ENCODE results near the gene FAM83G.

- TF ChIP-seq, protein P1, sequence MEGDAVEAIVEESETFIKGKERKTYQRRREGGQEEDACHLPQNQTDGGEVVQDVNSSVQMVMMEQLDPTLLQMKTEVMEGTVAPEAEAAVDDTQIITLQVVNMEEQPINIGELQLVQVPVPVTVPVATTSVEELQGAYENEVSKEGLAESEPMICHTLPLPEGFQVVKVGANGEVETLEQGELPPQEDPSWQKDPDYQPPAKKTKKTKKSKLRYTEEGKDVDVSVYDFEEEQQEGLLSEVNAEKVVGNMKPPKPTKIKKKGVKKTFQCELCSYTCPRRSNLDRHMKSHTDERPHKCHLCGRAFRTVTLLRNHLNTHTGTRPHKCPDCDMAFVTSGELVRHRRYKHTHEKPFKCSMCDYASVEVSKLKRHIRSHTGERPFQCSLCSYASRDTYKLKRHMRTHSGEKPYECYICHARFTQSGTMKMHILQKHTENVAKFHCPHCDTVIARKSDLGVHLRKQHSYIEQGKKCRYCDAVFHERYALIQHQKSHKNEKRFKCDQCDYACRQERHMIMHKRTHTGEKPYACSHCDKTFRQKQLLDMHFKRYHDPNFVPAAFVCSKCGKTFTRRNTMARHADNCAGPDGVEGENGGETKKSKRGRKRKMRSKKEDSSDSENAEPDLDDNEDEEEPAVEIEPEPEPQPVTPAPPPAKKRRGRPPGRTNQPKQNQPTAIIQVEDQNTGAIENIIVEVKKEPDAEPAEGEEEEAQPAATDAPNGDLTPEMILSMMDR (IDR thresholded peaks at IDR 0.05) = no peak
- no peak for TF ChIP-seq POLR2A (IDR thresholded peaks at IDR 0.05)
Measured at GRCh38 chr17:18996458-18996857, 8.1 kb downstream of the FAM83G start.
